Nucleus accumbens (tissue), 56 donors: ENCODE measurements around the gene GUCY1A2.
"Not testable (repeated sequence)": the region's sequence is repeated elsewhere in the genome, so short reads cannot be mapped to it uniquely, and the experiment has no call there.

ENCODE experiments used
- DNase-seq, 56 donors: peaks; one replicate each; lab custom pipeline; 2025; lab: John Stamatoyannopoulos, UW

GUCY1A2 gene

DNA sequence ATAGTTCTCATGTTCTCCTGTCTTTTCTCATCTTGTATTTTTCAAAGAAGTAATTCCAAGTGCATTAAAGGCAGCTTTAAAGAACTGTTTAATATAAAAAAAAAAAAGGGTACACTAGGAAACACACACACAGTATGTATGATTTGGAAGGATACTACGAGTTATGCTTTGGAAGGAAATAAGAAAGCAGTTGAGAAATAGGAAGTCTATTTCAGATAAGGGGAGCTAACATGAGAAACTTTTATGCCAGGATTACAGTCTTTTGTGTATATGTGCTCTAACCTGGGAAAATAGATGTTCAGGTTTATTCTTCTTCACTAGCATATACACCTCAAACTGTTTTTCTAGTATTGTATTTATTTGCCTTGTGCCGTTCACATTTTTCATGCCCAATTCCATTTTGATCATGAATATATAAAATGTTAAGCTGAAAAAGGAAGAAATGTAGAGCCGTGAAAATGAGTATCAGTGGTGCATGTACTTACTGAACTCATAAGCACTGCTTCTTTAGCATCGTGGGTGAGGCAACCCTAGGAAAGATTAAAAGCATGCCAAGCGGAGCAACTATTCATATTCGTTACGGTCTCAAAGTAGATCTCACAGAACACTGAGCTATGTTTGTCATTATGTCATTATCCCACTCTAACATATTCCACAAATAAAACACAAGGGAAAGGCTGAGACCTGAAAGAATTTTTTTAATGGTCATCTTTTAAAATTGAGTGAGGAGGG, 59.6 kb downstream of the GUCY1A2 start:
- DNase-seq = no peak

DNA sequence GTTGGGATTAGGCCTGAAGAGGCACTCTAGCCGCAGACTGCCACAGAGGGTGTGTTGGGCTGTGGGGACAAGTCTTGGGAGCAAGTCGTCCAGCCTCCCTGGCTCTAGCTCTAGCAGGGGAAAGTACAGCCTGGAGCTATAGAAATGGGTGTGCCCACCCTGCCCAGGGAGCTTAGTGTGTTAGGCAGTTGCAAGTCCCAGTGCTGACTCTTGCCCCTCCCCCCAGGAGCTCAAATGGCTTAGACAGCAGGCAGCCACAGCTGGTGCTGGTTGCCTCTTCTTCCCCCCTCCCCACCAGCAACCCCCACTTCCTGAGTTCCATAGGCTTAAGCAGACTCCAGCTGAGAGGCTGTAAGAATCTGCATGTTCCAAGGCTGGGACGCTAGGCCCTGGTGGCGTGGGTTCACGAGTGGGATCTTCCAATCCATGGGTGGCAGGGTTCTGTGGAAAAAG, 61.2 kb downstream of the GUCY1A2 start:
- no peak for DNase-seq

DNA sequence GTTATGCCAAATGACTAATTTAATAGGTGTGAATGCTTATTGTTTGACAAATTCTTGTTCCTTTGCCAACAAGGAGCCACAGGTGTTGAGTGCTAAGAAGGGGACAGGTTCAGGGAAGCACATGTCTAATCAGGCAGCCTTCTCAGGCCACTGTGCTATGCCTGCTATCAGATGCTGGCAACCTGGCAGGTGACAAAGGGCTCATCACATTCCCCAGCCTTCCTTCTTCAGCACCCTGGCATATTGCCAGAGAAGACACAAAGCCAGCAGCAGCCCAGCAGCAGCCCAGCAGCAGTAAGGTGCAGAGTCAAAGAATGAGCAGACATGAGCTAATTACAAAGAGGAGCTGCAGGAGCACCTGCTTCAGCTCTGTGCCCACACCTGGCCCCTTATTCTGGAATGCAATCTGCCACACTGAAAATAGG, 68.2 kb downstream of the GUCY1A2 start:
- no peak for DNase-seq

DNA sequence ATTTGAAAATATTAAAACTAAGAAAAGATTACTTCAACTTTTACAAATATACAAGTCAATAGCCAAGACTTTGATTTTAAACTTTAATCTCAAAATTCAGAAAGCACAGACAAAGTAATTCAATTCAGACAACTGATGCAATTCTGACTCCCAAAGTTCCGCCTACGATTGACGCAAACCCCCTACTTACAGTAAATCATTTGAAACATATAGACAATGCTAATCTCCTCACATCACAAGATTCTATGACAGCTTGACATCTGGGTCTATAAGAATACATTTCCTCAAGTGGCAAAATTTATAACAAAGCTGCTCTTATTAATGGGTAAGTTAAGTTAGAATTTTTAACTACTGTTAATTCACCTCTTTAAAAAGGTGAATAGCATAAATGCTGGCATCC, 75.2 kb downstream of the GUCY1A2 start:
- DNase-seq = no peak

DNA sequence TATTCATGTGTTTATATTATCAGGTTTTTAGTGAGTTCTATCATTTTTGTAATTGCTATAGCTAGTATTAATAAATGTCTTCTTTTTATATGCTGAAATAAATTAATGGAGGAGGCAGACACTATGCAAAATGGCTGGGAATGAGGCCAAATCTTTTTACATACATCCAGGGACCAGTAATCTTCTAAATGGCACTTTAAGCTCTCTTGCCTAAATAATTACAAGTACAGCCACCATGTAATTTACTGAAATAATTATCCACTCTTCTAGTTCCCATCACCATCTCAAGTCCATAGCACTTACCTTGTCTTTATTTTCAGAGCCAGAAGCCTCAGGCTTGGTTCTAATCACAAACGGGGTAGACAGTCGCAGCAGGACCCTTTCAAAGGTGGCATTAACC, 79.1 kb downstream of the GUCY1A2 start:
- no peak for DNase-seq

DNA sequence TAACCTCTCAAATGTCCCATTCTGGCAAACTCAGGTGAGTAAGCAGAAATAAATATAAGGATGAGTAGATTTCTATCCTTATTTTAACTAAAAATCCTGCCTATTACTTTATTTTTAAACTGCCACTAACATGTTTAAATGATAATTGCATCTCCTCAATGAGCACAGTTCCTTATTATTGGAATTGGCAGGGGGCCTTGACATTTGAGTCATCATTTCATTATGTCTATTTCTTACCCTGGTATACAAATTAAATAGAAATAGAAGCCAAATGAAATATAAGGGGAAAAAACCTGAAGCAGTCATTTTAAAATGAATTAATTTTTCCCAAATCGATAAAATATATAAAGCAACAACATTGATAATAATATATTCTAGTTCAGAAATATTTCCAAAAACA, 81.2 kb downstream of the GUCY1A2 start:
- DNase-seq = no peak

DNA sequence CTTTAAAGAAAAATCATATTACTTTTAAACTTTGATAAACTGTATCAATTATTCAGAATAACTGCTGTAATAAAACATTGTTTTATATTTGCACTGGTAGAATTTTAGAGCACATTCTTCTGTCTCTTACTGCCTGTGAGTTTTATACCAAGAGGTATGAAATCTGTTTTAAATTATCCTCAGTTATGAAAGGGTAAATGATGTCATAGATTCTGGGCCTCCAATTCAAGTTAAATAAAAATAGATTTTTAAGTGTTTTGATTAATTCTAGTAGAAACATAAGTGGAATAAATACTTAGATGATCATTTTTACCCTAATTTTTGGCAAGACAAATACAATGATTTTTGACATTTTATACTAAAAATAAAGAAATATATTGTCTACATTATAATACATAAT, 93.0 kb downstream of the GUCY1A2 start:
- no peak for DNase-seq

DNA sequence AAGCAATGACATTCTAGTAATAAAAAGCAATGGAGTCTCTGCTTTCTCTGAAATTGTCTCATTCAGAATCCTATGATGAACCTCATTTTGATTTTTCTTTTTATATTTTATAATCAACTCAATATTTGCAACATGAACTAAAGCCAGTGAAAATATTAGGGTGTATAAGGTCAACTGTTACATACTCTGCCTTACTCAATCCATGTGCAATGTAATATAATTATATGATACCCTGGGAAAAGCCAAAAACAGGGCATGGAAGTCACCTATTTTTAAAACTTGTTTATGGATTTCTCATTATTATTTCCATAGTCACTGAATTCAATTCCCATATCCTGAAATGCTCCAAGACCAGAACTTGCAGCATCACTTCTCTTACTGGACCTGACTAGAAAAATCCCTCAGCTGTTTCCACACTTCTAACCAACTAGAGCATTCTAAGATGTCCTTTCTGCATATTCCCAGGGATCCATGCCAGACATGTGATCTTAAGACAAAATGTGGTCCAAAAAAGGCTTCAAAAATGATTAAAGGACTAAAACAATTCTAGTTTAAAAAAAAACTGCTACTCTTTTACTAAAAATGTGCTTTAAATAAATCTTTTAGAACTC, 97.3 kb downstream of the GUCY1A2 start:
- no peak for DNase-seq

DNA sequence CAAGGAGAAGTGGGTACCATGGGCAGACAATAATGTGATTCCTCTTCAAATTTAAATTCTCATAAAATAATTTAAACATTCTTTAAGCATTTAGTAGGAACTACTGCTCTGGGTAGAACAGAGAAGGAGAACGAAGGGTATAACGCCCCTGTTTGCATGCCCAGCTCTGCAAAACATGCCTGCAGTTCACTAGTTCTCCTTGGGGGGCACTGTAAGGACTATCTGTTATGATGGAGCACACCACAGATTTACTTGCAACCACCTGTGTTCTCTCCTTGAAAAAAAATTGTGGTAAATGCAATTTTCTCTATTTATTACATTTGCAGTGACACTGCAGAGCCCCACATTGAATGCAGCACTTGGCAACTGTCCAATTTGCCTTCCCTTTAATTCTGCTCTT, 100.3 kb downstream of the GUCY1A2 start:
- DNase-seq = no peak

DNA sequence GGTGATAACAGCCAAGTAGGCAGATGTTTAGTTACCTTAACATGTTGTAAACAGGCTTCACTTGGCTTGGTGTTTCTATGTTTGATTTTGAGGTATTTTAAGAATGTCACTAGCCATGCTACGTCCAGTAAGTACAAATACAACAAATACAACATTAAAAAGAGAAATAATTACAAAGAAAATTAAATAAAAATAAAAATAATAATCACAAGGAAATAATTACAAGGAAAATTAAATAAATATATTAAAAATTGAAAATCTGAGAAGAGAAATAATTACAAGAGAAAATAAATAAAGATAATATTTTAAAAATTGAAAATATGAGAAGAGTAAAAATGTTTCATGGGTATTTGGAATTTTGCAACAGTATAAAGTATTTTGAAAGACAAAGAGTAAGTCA, 103.9 kb downstream of the GUCY1A2 start:
- DNase-seq = no peak

DNA sequence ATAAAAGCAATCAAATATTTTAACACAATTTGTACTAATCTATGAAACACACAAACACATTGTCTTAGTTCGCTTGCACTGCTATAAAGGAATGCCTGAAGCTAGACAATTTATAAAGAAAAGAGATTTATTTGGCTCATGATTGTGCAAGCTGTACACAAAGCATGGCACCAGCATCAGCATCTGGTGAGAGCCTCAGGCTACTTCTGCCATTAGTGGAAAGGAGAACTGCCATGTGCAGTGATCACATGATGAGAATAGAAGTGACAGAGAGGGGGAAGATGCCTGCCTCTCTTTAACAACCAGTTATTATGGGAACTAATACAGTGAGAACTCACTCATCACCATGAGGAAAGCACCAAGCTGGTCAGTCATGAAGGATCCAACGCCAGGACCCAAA, 105.1 kb downstream of the GUCY1A2 start:
- no peak for DNase-seq

DNA sequence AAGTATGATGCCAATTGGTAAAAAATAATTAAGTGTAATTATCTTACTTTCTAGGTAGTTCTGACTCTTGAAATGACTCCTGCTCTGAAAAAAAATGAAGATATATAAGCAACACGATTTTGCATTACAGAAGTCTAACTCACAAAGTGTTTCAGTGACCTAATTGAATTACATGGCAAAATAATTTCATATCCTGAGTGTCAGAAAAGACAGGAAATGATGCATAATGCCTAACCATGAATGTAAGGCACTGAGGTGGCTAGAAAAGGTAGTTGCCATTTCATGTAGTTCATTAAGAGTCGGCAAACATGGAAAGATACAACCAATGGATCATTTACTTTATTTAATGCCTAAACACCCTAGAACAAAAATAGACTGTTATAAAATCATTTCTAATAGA, 113.5 kb downstream of the GUCY1A2 start:
- no peak for DNase-seq

DNA sequence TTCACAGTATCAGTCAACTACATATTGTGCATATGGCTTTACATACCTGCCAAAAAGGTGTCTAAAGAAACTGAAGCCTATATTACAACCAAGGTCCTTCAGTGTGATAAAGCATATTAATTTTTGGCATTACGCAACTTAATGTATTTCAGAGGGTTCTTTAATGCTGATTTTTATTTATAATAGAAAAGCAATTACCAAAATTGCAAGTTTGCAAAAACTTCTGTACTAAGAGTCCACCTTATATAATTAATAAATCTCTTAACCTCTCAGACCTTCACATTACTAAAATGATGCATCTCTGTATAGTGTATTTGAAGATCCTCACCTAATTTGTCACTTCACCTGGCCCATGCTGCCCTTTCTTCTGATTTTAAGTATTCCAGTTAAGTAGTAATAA, 128.6 kb downstream of the GUCY1A2 start:
- DNase-seq = no peak

DNA sequence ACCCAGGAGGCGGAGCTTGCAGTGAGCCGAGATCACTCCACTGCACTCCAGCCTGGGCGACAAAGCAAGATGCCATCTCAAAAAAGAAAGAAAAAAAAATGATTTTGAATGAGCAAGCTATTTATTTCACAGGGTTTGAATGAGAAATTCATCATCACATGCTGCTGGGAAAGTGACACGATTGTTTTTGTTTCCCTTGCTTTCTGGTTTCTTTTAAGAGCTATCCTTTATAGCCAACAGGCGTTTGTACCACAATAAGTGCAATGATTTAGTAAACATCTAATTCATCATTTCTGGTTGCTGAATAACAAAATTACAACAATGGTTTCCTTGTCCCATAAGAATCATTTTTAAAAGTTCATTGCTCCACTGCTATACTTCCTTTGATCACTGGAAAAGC, 129.9 kb downstream of the GUCY1A2 start:
- DNase-seq = no peak

DNA sequence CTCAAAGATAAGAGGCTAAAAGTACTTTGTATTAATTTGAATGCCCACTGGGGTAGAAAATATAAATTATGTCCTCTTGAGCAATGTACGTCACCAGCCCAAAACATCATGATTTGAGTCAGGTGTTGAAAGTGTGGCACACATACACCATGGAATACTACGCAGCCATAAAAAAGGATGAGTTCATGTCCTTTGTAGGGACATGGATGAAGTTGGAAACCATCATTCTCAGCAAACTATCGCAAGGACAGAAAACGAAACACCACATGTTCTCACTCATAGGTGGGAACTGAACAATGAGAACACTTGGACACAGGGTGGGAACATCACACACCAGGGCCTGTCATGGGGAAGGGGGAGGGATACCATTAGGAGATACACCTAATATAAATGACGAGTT, 134.6 kb downstream of the GUCY1A2 start:
- DNase-seq = not testable (repeated sequence)

DNA sequence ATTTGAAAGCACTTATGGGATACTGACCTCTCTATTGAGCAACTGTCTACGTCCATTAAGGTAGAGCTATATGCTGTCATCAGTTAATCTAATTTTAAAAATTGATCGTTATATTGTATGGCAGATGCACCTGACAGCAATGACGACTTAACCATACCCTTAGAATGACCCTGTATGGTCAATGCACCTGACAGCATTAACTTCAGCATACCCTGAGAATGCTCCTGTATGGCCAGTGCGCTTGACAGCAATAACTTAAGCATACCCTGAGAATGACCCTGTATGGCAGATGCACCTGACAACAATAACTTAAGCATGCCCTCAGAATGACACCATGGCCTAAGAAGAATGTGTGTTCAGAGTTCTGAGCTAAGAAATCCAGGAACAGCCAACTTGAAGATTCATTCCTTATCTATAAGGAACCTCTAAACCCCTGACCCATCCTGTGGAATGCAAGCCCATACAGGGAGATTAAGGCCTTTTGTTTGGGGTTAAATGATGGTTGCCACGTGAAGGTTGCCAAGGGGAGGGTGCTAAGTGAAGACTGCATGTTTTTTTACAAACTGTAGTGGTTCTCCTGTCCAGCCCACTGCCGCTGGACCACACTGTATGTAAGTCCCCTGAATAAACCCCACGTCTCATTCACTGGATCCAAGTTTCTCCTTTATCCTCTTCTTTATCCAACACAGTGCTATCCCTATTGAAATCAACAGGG, 138.3 kb downstream of the GUCY1A2 start:
- DNase-seq = no peak

DNA sequence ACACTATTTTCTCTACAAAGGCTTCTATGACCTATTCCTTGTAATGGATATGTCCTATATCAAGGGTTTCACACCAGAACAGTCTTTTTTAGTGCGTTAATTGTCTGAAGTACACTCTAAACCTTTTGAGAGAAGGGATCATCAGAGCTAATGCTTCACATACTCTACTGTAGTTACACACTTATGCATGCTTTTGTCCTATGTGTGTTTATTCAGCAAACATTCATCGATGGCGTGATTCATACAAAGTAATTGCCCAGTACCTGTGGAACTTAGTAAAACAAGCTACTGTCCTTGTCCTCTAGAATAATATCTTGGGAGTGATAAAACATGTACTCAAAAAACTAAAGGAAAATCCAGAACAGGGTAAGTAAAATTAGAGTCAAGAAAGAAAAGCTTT, 139.2 kb downstream of the GUCY1A2 start:
- DNase-seq = no peak

DNA sequence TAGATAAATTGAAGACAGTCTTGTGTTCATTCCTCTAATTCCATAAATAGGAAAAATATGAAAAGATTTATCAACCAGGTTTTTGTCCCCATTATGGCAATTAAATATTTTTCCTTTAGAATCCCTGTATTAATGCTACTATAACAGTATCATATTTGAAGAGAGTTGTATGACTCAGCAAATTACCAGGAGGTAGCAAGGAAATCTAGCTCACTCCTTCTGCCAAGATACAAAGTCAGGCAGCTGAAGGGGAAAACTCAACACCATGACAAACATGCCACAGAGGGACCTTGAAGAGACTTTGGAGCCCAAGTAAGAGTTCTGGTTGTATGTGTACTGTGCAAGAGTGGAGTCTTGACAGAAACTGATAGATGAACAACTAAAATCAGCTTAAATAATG, 143.3 kb downstream of the GUCY1A2 start:
- no peak for DNase-seq

DNA sequence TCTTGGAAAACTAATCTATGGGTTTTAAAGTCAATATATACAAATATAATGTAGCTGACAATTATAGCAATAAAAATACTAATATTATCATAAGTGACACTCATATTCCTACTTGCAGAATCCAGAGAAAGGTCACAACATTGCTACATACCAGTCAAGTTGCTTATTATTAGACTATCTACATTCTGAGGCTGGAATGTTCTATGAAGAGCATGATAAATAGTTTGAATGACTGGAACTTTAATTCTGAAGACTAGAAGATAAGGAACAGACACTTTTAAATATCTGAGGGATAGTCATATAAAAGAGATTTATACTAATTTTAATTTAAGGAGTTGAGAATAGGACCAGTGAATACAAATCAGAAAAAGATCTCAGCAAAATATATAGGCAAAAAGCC, 146.0 kb downstream of the GUCY1A2 start:
- DNase-seq = no peak

DNA sequence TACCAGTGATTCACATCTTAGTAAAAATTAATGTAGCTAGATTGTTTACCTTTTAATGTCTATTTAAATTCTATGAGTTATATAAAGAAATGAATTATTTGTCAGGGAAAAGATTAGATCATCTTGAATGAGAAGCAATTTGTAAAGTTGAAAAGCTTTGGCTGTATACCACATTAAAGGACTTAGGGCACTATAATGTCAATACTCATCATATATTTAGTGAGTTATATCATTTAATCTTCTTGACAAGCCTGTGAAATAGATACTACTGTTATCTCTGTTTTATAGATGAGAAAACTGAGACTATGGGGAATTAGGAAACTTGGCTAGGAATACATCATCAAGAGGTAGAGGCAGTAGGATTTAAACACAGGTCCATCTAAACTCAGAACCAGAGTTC, 160.1 kb downstream of the GUCY1A2 start:
- DNase-seq = no peak

DNA sequence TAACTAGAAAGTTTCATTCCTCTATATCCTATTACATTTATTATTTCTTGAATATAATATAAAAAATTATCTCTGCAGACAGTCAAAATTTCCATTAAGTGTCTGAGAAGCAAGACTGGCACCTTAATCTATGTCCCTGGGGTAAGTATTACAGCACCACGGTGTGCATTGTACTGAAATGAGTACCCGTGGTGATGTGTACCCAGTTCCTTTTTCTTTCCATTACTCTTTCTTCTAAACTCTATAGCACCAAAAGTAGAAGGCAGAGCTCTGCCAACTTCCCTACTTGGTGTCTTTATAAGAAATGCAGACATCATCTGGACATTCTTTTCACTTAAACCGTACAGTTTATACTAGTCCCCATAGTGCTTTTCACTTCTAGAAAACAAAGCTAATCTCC, 161.7 kb downstream of the GUCY1A2 start:
- no peak for DNase-seq

DNA sequence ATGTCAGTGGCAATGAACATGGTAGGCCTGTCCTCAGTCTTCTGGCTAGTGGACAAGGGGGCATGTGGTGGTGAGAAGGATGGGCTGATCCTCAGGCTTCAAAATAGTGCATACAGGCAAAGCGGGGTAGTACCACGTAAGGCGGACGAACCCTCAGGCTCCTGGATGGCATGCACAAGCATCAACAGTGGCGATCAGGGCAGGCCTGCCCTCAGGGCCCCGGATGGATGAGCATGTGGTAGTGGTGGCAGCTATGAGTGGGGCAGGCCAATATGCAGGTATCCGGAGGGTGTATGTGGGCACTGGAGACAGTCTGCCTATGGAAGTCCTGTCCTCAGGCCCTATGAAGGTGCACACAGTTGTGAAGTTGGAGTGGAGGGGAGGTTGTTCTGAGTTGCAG, 163.8 kb downstream of the GUCY1A2 start:
- no peak for DNase-seq
